Activated T-helper 1 cell treated with Interleukin-2 at 50 U/mL for 16 hours (primary cell): ENCODE results near the gene MYO1C.
A peak's percentile ranks its signal among the peaks of the same experiment; 100 is the strongest.

Experiments used
- DNase-seq: peaks from one replicate; pipeline ENCODE4 v3.0.0-alpha.2; 2020; ENCODE audit warnings: low read depth

Gene MYO1C

DNA sequence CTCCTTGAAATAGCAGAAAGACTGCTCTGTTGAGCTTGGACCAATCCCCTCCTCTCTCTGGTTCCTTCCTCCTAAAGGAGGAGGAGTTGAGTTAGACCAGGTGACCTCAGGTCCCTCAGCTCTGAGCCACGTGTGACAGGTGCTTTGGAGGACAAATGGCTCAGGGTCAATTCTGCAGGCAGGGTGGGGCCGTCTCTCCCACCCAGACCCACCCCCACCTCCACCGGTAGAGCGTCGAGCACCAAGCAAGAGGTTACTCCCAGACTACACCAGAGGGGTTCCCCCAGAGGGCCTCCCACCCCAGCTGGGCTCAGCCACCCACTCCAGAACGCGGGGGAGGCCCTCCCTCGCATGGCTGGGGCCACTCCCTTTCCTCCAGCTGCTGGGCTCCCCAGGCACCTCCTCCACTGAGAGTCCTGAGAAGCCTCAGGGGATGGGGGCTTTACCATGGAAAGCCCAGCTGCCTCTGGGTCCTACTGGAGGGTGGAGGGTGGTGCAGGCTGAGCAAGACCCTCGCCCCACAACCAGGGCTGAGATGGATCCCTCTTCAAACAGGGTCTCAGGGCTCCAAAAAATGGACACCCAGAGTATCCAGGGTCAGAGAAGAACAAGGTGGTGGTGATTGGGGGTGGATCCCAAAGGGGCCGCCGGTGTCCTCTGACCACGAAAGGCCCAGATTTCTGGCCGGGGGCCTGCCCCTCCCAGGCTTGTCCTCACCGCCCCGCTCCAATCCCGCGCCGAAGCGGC is 7.6 kb downstream of the MYO1C start:
- DNase-seq, result peak; percentile 34

DNA sequence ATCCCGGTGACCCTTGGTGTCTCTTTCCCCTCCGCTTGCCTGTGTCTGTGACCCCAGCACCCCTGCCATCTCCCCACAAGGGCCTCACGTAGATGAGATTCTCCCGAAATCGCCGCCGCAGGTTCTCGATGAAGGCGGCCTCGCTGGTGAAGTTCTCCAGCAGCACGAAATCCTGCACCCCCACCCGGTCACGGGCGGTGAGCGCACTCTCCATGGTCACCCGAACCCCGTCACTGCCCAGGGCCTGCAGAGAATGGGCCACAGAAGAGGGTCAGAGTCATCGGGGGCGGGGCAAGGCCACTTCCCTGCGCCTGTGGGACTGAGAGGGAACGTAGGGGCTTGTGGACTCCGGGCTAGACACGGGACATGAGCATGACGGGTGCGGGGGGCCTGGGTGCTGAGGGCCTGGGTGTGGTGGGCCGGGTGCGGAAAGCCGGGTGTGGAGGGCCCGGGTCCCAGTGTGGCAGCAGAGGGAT is 8.4 kb downstream of the MYO1C start:
- no peak for DNase-seq

DNA sequence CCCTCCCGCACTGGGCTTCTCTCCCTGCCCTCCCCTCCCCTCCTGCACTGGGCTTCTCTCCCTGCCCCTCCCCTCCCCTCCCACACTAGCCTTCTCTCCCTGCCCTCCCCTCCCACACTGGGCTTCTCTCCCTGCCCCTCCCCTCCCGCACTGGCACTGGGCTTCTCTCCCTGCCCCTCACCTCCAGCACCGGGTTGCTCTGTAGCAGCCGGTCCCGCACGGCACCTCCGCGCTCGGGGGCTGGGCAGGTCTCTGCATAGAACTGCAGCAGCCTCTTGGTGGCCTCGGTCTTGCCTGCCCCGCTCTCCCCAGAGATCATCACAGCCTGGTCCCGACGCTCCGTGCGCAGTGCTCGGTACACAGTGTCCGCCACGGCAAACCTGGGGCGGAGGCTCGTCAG is 9.8 kb downstream of the MYO1C start:
- DNase-seq, result no peak

DNA sequence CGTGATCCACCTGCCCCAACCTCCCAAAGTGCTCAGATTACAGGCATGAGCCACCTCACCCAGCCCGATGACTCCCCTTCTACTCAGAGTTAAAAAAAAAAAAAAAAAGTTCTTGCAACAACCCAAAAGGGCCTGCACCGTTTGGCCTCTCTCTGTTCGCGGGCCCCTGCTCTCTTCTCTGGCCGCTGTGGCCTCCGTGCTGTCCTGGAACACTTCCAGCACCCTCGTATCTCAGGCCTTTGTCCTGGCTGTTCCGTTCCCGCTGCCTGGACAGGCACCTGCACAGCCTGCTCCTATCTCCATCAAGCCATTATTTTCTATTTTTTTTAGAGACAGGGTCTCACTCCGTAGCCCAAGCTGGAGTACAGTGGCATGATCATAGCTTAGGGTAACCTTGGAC is 10.8 kb downstream of the MYO1C start:
- no peak for DNase-seq

- DNase-seq, result no peak
These were observed 11.6 kb downstream of the MYO1C start for GRCh38 chr17:1480747-1481465.

DNA sequence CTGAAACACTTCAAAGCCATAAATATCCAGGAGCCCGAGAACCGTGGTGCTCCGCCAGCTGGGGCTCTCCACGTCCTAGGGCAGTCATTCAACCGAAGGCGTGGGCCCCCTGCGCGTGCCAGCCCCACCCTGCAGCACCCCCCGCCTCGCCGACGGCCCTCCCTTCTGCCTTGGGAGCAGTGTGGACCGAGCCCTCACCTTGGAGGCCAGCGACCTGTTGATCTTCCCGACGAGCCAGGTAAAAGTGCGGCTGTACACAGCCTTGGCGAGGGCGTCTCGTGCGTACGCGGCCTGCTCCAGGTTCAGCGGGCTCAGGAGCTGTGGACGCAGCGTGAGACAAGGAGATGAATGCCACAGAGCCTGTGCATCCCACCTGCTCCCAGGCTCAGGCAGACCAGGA is 14.1 kb downstream of the MYO1C start:
- DNase-seq, result no peak

GRCh38 chr17:1475321-1475854 is 17.1 kb downstream of the MYO1C start:
- DNase-seq, result no peak

- no peak for DNase-seq
These were observed 17.9 kb downstream of the MYO1C start for GRCh38 chr17:1474402-1475189.

GRCh38 chr17:1473841-1474240 is 18.6 kb downstream of the MYO1C start:
- DNase-seq, result no peak

- no peak for DNase-seq
These were observed 19.3 kb downstream of the MYO1C start for GRCh38 chr17:1473170-1473569.

DNA sequence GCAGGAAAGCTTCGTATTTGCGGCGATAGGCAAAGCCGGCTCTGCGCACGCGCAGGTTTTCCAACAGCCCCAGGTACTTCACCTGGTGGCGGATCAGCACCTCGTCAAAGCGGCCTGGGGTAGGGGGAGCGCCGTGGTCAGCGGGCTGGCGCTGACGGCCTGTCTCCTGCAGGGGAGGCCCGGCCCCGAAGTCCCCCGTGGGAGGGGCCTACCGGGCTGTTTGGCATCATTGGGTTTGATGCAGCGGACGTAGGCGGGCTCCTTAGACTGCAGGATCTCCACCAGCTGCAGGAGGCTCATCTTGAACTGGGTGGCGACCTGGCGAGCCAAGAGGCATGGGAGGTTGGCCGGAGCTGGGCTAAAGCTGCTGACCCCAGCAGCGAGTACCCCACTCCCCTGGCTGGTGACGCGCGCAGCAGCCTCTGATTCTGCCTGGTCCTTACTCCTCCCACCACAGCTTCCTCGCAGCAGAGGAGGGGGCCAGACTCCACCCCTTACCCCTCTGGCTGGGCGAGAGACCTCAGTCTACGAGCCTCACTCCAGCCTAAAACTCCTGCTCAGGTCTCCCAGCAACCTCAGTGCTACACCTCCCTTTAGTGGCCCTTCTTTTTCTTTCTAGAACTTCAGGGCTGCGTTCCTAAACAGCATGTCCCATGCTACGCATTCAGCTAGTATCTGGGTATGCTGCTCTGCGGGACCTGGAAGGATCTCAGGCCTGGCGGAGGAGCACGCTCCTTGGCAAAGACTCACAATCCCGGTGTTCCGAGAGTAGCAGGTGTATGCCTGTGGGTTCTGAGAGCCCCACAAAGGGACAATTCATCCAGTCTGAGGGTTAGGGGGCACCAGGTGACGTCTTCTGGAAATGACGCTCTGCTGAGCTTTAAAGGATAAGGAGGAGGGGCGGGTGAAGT is 20.3 kb downstream of the MYO1C start:
- DNase-seq, result no peak

- DNase-seq, result no peak
These were observed 21.0 kb downstream of the MYO1C start for GRCh38 chr17:1471490-1471889.

GRCh38 chr17:1470755-1471462 is 21.6 kb downstream of the MYO1C start:
- no peak for DNase-seq

- no peak for DNase-seq
These were observed 22.3 kb downstream of the MYO1C start for GRCh38 chr17:1470071-1470754.

GRCh38 chr17:1469231-1469852 is 23.1 kb downstream of the MYO1C start:
- no peak for DNase-seq

- DNase-seq, result no peak
These were observed 24.5 kb downstream of the MYO1C start for GRCh38 chr17:1467898-1468492.

DNA sequence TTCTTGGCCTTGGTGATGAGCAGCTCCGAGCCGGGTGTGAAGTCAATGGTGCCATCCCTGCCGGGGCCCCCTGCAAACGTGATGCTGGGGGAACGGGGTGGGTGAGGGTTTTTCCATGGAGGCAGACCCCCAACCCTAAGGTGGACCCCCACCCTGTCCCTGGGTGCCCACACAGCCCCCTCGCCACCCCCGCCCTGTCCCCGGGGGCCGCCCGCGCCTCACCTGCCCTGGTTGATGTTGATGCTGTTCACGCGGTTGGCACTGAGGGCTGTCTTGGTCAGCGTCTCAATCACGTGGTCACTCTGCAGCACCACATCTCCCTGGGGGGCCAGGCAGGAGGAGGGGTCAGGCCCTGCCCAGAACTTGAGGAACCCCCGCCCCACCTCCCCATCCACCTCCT is 25.2 kb downstream of the MYO1C start:
- DNase-seq, result no peak

GRCh38 chr17:1464186-1464585 is 28.3 kb downstream of the MYO1C start:
- DNase-seq, result no peak
